IMR-90 (cell line): ENCODE measurements around the gene VPREB3. TPM values are rescaled to one million over a fixed set of nuclear protein-coding genes. Genes with fewer than 3 reads are reported as not detected.

Experiments used
- ATAC-seq: fragments of 200-7000 bp; cut with Tn5 transposase; 2 replicates; pipeline ENCODE4 v1.9.1; 2020; ENCODE audit warnings: low read depth, mild to moderate bottlenecking, moderate library complexity
- BruUV-seq: library from RNA; stranded (reverse); fragments of 400-500 nt; replicated peaks from 2 replicates; lab custom pipeline; 2021; lab: Mats Ljungman, UMichigan
- CTCF ChIA-PET: fragments of 300-600 bp; formaldehyde crosslinking; extraction: SDS; loops from one replicate; lab custom pipeline; 2021; ENCODE audit warnings: antibody characterized with exemption; lab: Yijun Ruan, JAX
- POLR2A ChIA-PET: fragments of 300-600 bp; sonication (Branson Sonifier 250); formaldehyde crosslinking; loops from one replicate; lab custom pipeline; 2022; ENCODE audit warnings: antibody characterized with exemption; ENCODE audit not compliant: unreplicated experiment; lab: Charles Lee
- DNase-seq: peaks from one replicate; pipeline ENCODE4 v3.0.0; 2013
- H2AFZ ChIP-seq: replicated peaks from 2 replicates; pipeline ENCODE3; 2013; ENCODE audit warnings: low read length, mild to moderate bottlenecking; ENCODE audit not compliant: poor library complexity
- H2AK5ac ChIP-seq: 2 replicates; pipeline ENCODE4 v1.6.1; 2013; ENCODE audit warnings: low read depth, low read length, inconsistent platforms
- H2AK9ac ChIP-seq: replicated peaks from 2 replicates; pipeline ENCODE3; 2013; ENCODE audit warnings: mild to moderate bottlenecking, low read depth, low read length, moderate library complexity; ENCODE audit not compliant: poor library complexity
- H2BK120ac ChIP-seq: 2 replicates; pipeline ENCODE4 v1.6.1; 2013; ENCODE audit warnings: low read depth, low read length, inconsistent platforms
- H2BK15ac ChIP-seq: 3 replicates; pipeline ENCODE4 v1.6.1; 2013; ENCODE audit warnings: low read depth, low read length, inconsistent platforms
- H2BK20ac ChIP-seq: 2 replicates; pipeline ENCODE4 v1.6.1; 2013; ENCODE audit warnings: low read depth, mild to moderate bottlenecking, inconsistent platforms, low read length, moderate library complexity
- H2BK5ac ChIP-seq: 2 replicates; pipeline ENCODE4 v1.6.1; 2013; ENCODE audit warnings: mild to moderate bottlenecking, low read depth, low read length, inconsistent platforms; ENCODE audit not compliant: poor library complexity, severe bottlenecking
- H3K14ac ChIP-seq: replicated peaks from 2 replicates; pipeline ENCODE4 v1.6.1; 2013; ENCODE audit warnings: low read depth, low read length, inconsistent platforms
- H3K18ac ChIP-seq: 2 replicates; pipeline ENCODE4 v1.6.1; 2013; ENCODE audit warnings: low read depth, low read length, control low read depth
- H3K23ac ChIP-seq: 2 replicates; pipeline ENCODE4 v1.6.1; 2013; ENCODE audit warnings: low read depth, low read length, inconsistent platforms
- H3K27ac ChIP-seq: 2 replicates; pipeline ENCODE4 v1.5.1; 2013; ENCODE audit warnings: mild to moderate bottlenecking, control low read depth, low read length; ENCODE audit not compliant: insufficient read depth
- H3K27me3 ChIP-seq: 2 replicates; pipeline ENCODE4 v1.6.1; 2013; ENCODE audit warnings: low read length; ENCODE audit not compliant: control insufficient read depth, insufficient read depth
- H3K36me3 ChIP-seq: 2 replicates; pipeline ENCODE4 v1.6.1; 2013; ENCODE audit warnings: low read length, mixed read lengths; ENCODE audit not compliant: control insufficient read depth, insufficient read depth
- H3K4ac ChIP-seq: 2 replicates; pipeline ENCODE4 v1.6.1; 2013; ENCODE audit warnings: low read depth, low read length, inconsistent platforms
- H3K4me1 ChIP-seq: 2 replicates; pipeline ENCODE4 v1.6.1; 2013; ENCODE audit warnings: low read length, mixed read lengths; ENCODE audit not compliant: control insufficient read depth, insufficient read depth
- H3K4me2 ChIP-seq: 2 replicates; pipeline ENCODE4 v1.6.1; 2013; ENCODE audit warnings: low read depth, mild to moderate bottlenecking, control low read depth, low read length, moderate library complexity
- H3K4me3 ChIP-seq: 2 replicates; pipeline ENCODE4 v1.5.1; 2013; ENCODE audit warnings: low read depth, mild to moderate bottlenecking, control low read depth, low read length, moderate library complexity; ENCODE audit not compliant: insufficient read depth
- H3K56ac ChIP-seq: 2 replicates; pipeline ENCODE4 v1.6.1; 2013; ENCODE audit warnings: low read length, inconsistent platforms; ENCODE audit not compliant: insufficient read depth; ENCODE audit errors: extremely low read depth
- H3K79me1 ChIP-seq, 2 experiments: 2 replicates each; pipeline ENCODE4 v1.6.1; 2013; ENCODE audit warnings: low read length in 2 of 2, inconsistent platforms in 1 of 2, low read depth in 1 of 2
- H3K9ac ChIP-seq: 2 replicates; pipeline ENCODE4 v1.6.1; 2013; ENCODE audit warnings: low read depth, low read length, control low read depth
- H3K9me1 ChIP-seq: 2 replicates; pipeline ENCODE4 v1.6.1; 2013; ENCODE audit warnings: low read length, inconsistent platforms; ENCODE audit not compliant: insufficient read depth
- H3K9me3 ChIP-seq: 2 replicates; pipeline ENCODE4 v1.6.1; 2013; ENCODE audit warnings: low read length; ENCODE audit not compliant: control insufficient read depth, insufficient read depth
- H4K20me1 ChIP-seq: 2 replicates; pipeline ENCODE4 v1.6.1; 2013; ENCODE audit warnings: low read length, inconsistent platforms; ENCODE audit not compliant: insufficient read depth
- H4K5ac ChIP-seq: 2 replicates; pipeline ENCODE4 v1.6.1; 2013; ENCODE audit warnings: mild to moderate bottlenecking, low read depth, low read length, control low read depth
- H4K8ac ChIP-seq, 2 experiments: 2 replicates each; pipeline ENCODE4 v1.6.1; 2013; ENCODE audit warnings: low read depth in 2 of 2, low read length in 2 of 2, control low read depth in 1 of 2, inconsistent platforms in 1 of 2
- H4K91ac ChIP-seq: 2 replicates; pipeline ENCODE4 v1.6.1; 2013; ENCODE audit warnings: low read depth, low read length, inconsistent platforms; ENCODE audit not compliant: insufficient read depth
- CEBPB ChIP-seq: IDR thresholded peaks from 2 replicates; pipeline ENCODE4 v1.6.1; 2012; ENCODE audit warnings: low read depth, low read length, improper control_type of control experiment
- NFE2L2 ChIP-seq: fragments of 150-350 bp; IDR thresholded peaks from 2 replicates; pipeline ENCODE4 v1.6.1; 2016; ENCODE audit warnings: low read depth, mild to moderate bottlenecking, low read length
- POLR2A ChIP-seq: IDR thresholded peaks from 2 replicates; pipeline ENCODE4 v1.6.1; 2012; ENCODE audit warnings: mild to moderate bottlenecking, low read depth, low read length
- RCOR1 ChIP-seq: IDR thresholded peaks from 2 replicates; pipeline ENCODE4 v1.6.1; 2012; ENCODE audit warnings: mild to moderate bottlenecking, low read length, improper control_type of control experiment; ENCODE audit not compliant: insufficient replicate concordance
- USF2 ChIP-seq: fragments of 150-350 bp; IDR thresholded peaks from 2 replicates; pipeline ENCODE4 v1.6.1; 2017; ENCODE audit warnings: mild to moderate bottlenecking, antibody characterized with exemption, low read length, low read depth
- WGBS, 2 experiments: methylation state at CpG; one replicate each; pipeline versions ENCODE4 v1.1.5 to v1.1.7; 2013; ENCODE audit warnings: missing lambda C conversion rate in 2 of 2; ENCODE audit not compliant: insufficient read length in 1 of 2; ENCODE audit errors: extremely low coverage in 2 of 2; 5-methylcytosine and 5-hydroxymethylcytosine counted together
- dilution Hi-C: fragments of 300-500 bp; cut with HindIII; formaldehyde crosslinking; loops from one replicate; pipeline ENCODE4 v1.14.3; 2018; ENCODE audit warnings: low sequenced_read_pairs; ENCODE audit not compliant: unreplicated experiment
- in situ Hi-C: fragments of 300-500 bp; cut with MboI; formaldehyde crosslinking; loops from 3 replicates; pipeline ENCODE4 v1.14.3; 2019; ENCODE audit warnings: low sequenced_read_pairs, inconsistent platforms, mixed read lengths
- intact Hi-C: fragments of 100-400 bp; cut with micrococcal nuclease; formaldehyde crosslinking; loops from 2 replicates; pipeline ENCODE4 v1.10.0; 2022
- polyA plus RNA-seq, 3 experiments: library from polyadenylated mRNA; depleted of rRNA; stranded (reverse); fragments of >200 nt; gene quantifications; 2 replicates each; pipeline ENCODE4 v1.2.3, GENCODE V29; 2012; ENCODE audit warnings: low replicate concordance in 1 of 3
- total RNA-seq: library from RNA; depleted of rRNA; stranded (reverse); fragments of >200 nt; gene quantifications from 2 replicates; pipeline ENCODE4 v1.2.3, GENCODE V29; 2012

Gene VPREB3
- total and polyA plus RNA-seq, 2 of the 4 experiments (the other 2 are of a cell fraction) = not detected

- no peak for TF ChIP-seq NFE2L2
- TF ChIP-seq RCOR1 = no peak
Measured at GRCh38 chr22:23783265-23784150, 29.3 kb upstream of the VPREB3 start (continued).

GRCh38 chr22:23782703-23783102, 28.5 kb upstream of the VPREB3 start:
- Histone ChIP-seq H3K9me1 (peaks cover 15% of the 10 kb centered on the region), H3K9ac (no peak overlapping the region), H3K18ac (no peak overlapping the region), H3K23ac (no peak overlapping the region), H3K4me1 (peaks cover 22% of the 10 kb centered on the region), H3K4me3 (no peak overlapping the region), H2AFZ (no peak overlapping the region), H2BK20ac (peak overlapping the region; percentile 18; the same call in 1 of the 2 replicates), H3K14ac (no peak overlapping the region), H2AK9ac (no peak overlapping the region), H3K4ac (peak overlapping the region; percentile 20), H3K27me3 (no peaks in the 10 kb centered on the region), H2AK5ac (peak overlapping the region; percentile 38; the same call in 1 of the 2 replicates), H2BK5ac (no peak overlapping the region), H4K20me1 (peaks cover 5% of the 10 kb centered on the region; the same call in 1 of the 2 replicates), H2BK120ac (peak overlapping the region; percentile 38; the same call in 1 of the 2 replicates), H4K5ac (no peak overlapping the region), H3K36me3 (no peaks in the 10 kb centered on the region), H2BK15ac (no peak overlapping the region), H4K8ac (no peak overlapping the region), H4K91ac (no peak overlapping the region), H3K4me2 (no peak overlapping the region), H3K9me3 (no peaks in the 10 kb centered on the region), H3K56ac (no peak overlapping the region), H3K27ac (no peak overlapping the region), H3K79me1 (peaks cover 4 to 11% of the 10 kb centered on the region in 2 experiments; a peak in 3 of 4 replicates)
- ChIA-PET POLR2A (no interaction called here), CTCF (no interaction called here)
- WGBS, 2 experiments = no CpG with 5 or more reads among the region's 1 CpG
- DNase-seq (no peak), ATAC-seq (no peak)
- dilution Hi-C loops (no loop called here), in situ Hi-C loops (no loop called here), intact Hi-C loops (no loop called here)
- BruUV-seq = no TSS peak
- TF ChIP-seq POLR2A = no peak
- no peak for TF ChIP-seq CEBPB
- TF ChIP-seq USF2 = no peak
